HG02623 (cell line): Measurements from ENCODE around the gene KCNMB2.

Source experiments
- ATAC-seq: cut with Tn5 transposase; IDR thresholded peaks from one replicate; pipeline ENCODE4 v1.9.1; 2021; ENCODE audit warnings: moderate library complexity; ENCODE audit not compliant: unreplicated experiment

Gene KCNMB2

GRCh38 chr3:178802259-178802658 is 266.0 kb downstream of the KCNMB2 start:
- ATAC-seq: no peak

- no peak for ATAC-seq
Measured at GRCh38 chr3:178802993-178803693, 266.9 kb downstream of the KCNMB2 start.

- no peak for ATAC-seq
Measured at GRCh38 chr3:178804606-178805005, 268.4 kb downstream of the KCNMB2 start.

- ATAC-seq: no peak
Measured at GRCh38 chr3:178805741-178806140, 269.5 kb downstream of the KCNMB2 start.

GRCh38 chr3:178806651-178807050 is 270.4 kb downstream of the KCNMB2 start:
- ATAC-seq: no peak

- ATAC-seq: no peak
Measured at GRCh38 chr3:178807694-178808093, 271.5 kb downstream of the KCNMB2 start.

- ATAC-seq: no peak
Measured at GRCh38 chr3:178808748-178809147, 272.5 kb downstream of the KCNMB2 start.

- no peak for ATAC-seq
Measured at GRCh38 chr3:178810181-178810580, 273.9 kb downstream of the KCNMB2 start.

GRCh38 chr3:178822722-178823121 is 286.5 kb downstream of the KCNMB2 start:
- no peak for ATAC-seq

GRCh38 chr3:178823150-178823549 is 286.9 kb downstream of the KCNMB2 start:
- no peak for ATAC-seq

- ATAC-seq: no peak
Measured at GRCh38 chr3:178823591-178824246, 287.5 kb downstream of the KCNMB2 start.

GRCh38 chr3:178826435-178827123 is 290.3 kb downstream of the KCNMB2 start:
- no peak for ATAC-seq

GRCh38 chr3:178827285-178827856 is 291.1 kb downstream of the KCNMB2 start:
- no peak for ATAC-seq

- ATAC-seq: no peak
Measured at GRCh38 chr3:178833695-178834094, 297.5 kb downstream of the KCNMB2 start.

GRCh38 chr3:178835033-178835432 is 298.8 kb downstream of the KCNMB2 start:
- no peak for ATAC-seq

GRCh38 chr3:178837512-178837911 is 301.3 kb downstream of the KCNMB2 start:
- ATAC-seq: no peak

GRCh38 chr3:178840586-178840985 is 304.4 kb downstream of the KCNMB2 start:
- no peak for ATAC-seq

GRCh38 chr3:178841011-178841410 is 304.8 kb downstream of the KCNMB2 start:
- ATAC-seq: no peak

- no peak for ATAC-seq
Measured at GRCh38 chr3:178844916-178845315, 308.7 kb downstream of the KCNMB2 start.

- no peak for ATAC-seq
Measured at GRCh38 chr3:178845420-178846118, 309.3 kb downstream of the KCNMB2 start.

GRCh38 chr3:178847190-178847589 is 311.0 kb downstream of the KCNMB2 start:
- ATAC-seq: no peak
